Measurements from ENCODE around the gene GABRB3. TPM values are rescaled to one million over a fixed set of nuclear protein-coding genes. Genes with fewer than 3 reads are reported as not detected.

Gene GABRB3
- total RNA-seq, 4 donors from 2014 or later, result 1.2 to 3.9 (median 2.1) TPM; not detected in 1

DNA sequence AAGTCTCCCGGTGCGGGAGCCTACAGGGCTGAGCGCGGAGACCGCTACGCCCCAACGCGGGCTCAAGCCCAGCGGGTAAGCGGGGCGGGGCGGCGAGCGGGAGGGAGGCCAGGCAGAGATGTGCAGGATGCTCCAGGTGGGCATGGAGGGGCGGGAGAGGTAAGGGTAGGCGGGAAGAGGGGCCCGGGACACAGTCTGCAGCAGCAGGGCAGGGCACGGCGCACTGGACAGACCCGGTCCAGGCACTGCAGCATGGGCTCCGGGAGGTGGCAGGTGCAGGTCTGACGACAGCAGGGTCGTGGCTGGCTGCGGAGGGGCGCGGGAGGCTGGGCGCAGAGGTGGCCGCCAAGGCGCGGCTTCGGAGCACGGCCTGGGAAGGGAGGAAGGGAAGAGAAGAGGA lies 102.8 kb downstream of the GABRB3 start:
- Histone ChIP-seq H3K36me3 (no peaks in the 10 kb centered on the region), H3K9me3 (no peaks in the 10 kb centered on the region), H3K4me1 (no peaks in the 10 kb centered on the region), H3K4me3 (no peak overlapping the region), H3K27ac (no peak overlapping the region), H3K27me3 (no peaks in the 10 kb centered on the region)
- TF ChIP-seq CTCF (IDR thresholded peaks at IDR 0.05), result no peak
- TF ChIP-seq EP300 (IDR thresholded peaks at IDR 0.05), result no peak
- no peak for TF ChIP-seq POLR2A (IDR thresholded peaks at IDR 0.05)
- DNase-seq (ENCODE audit: low spot score in 2 of 2), result no peak
- WGBS, 2 donors, result 67 to 87% methylated on average over 31 to 32 of the region's 32 CpGs

- Histone ChIP-seq H3K4me1 (no peaks in the 10 kb centered on the region), H3K4me3 (no peak overlapping the region), H3K9me3 (no peaks in the 10 kb centered on the region), H3K27ac (no peak overlapping the region), H3K27me3 (no peaks in the 10 kb centered on the region), H3K36me3 (no peaks in the 10 kb centered on the region)
- WGBS, 2 donors, result 75 to 79% methylated on average over 13 to 14 of the region's 14 CpGs
- no peak for TF ChIP-seq EP300 (IDR thresholded peaks at IDR 0.05)
- no peak for TF ChIP-seq CTCF (IDR thresholded peaks at IDR 0.05)
- no peak for TF ChIP-seq POLR2A (IDR thresholded peaks at IDR 0.05)
- no peak for DNase-seq (ENCODE audit: low spot score in 2 of 2)
Measured at GRCh38 chr15:26667222-26667988, 105.5 kb downstream of the GABRB3 start.

GRCh38 chr15:26665957-26666791 lies 106.7 kb downstream of the GABRB3 start:
- TF ChIP-seq POLR2A (IDR thresholded peaks at IDR 0.05) (no peak), CTCF (IDR thresholded peaks at IDR 0.05) (no peak), EP300 (IDR thresholded peaks at IDR 0.05) (no peak)
- WGBS, 2 donors, result 67 to 71% methylated on average over 11 of the region's 11 CpGs
- no peak for DNase-seq (ENCODE audit: low spot score in 2 of 2)
- Histone ChIP-seq H3K27ac (no peak overlapping the region), H3K4me1 (no peaks in the 10 kb centered on the region), H3K9me3 (no peaks in the 10 kb centered on the region), H3K36me3 (no peaks in the 10 kb centered on the region), H3K27me3 (no peaks in the 10 kb centered on the region), H3K4me3 (no peak overlapping the region)

DNA sequence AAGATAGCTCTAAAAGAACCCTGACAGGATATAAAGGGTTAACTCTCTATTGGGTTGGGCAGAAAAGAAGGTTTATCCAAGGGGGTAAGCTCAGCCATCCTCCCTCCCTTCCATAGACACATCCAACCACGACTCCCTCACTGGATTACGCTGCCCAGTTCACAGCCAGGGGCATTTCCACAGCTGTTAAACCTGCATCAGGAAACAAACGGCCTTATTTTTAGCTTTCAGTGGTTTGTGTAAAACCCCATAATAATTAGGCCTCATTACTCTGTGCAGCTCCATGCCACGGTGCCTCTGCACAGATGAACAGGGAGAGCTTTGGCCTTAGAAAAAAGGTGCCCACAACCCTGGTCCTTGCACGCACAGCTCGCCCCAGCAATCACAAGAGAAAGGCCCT lies 110.6 kb downstream of the GABRB3 start:
- H3K4me1 ChIP-seq, result no peaks in the 10 kb centered on the region
- no peak overlapping the region for H3K27ac ChIP-seq
- TF ChIP-seq EP300 (IDR thresholded peaks at IDR 0.05), result no peak
- TF ChIP-seq CTCF (IDR thresholded peaks at IDR 0.05), result no peak
- no peak for TF ChIP-seq POLR2A (IDR thresholded peaks at IDR 0.05)
- no peaks in the 10 kb centered on the region for H3K36me3 ChIP-seq
- WGBS, 2 donors, result 40 to 47% methylated on average over 6 of the region's 6 CpGs
- H3K27me3 ChIP-seq, result no peaks in the 10 kb centered on the region
- peaks cover 0 to 4% (median 0%) of the 10 kb centered on the region in 4 donors for H3K9me3 ChIP-seq
- no peak overlapping the region for H3K4me3 ChIP-seq
- no peak for DNase-seq (ENCODE audit: low spot score in 2 of 2)

DNA sequence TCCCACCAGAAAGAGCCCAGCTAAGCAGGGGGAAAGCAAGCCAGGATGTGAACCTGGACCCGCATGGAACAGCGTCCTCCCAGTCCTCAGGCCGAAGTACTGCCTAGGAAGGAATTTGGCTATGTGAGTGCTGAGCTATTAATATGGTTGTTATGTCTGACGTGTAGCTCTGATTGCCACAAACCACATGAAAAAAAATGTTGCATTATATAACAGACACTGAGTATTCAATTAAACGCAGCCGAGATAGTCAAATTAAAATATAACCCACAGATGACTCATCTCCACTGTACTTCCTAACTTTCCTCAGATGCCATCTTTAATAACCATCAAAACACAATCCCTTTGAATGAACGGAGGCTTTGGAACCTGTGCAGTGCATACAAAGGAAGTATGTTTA lies 111.1 kb downstream of the GABRB3 start:
- H3K27me3 ChIP-seq, result no peaks in the 10 kb centered on the region
- no peaks in the 10 kb centered on the region for H3K36me3 ChIP-seq
- H3K9me3 ChIP-seq, result peaks cover 0 to 4% (median 0%) of the 10 kb centered on the region in 4 donors
- no peak overlapping the region for H3K4me3 ChIP-seq
- H3K27ac ChIP-seq, result no peak overlapping the region
- WGBS, 2 donors, result 75 to 77% methylated on average over 7 of the region's 7 CpGs
- H3K4me1 ChIP-seq, result no peaks in the 10 kb centered on the region
- TF ChIP-seq POLR2A (IDR thresholded peaks at IDR 0.05) (no peak), CTCF (IDR thresholded peaks at IDR 0.05) (no peak), EP300 (IDR thresholded peaks at IDR 0.05) (no peak)
- DNase-seq (ENCODE audit: low spot score in 2 of 2), result no peak

Data from tibial nerve (tissue), 4 donors.